ENCODE results near the gene RNFT2. TPM values are rescaled to one million over a fixed set of nuclear protein-coding genes. Genes with fewer than 3 reads are reported as not detected.

RNFT2 gene
- total and polyA plus RNA-seq, 7 donors = 0.04 to 0.64 (median 0.36) TPM

GRCh38 chr12:116882742-116883141, 144.6 kb downstream of the RNFT2 start:
- H3K27me3 ChIP-seq (ENCODE audit: insufficient read depth in 3 of 3, low read length in 2 of 3) = peaks cover 0 to 51% (median 25%) of the 10 kb centered on the region in 3 donors
- H3K36me3 ChIP-seq (ENCODE audit: insufficient read depth in 1 of 2, low read depth in 1 of 2) = no peaks in the 10 kb centered on the region
- WGBS, 3 donors = 17 to 23% (median 22%) methylated on average over 6 of the region's 6 CpGs
- TF ChIP-seq CTCF (IDR thresholded peaks at IDR 0.05) = no peak
- no peak overlapping the region for H3K27ac ChIP-seq
- H3K4me1 ChIP-seq = peaks cover 34% of the 10 kb centered on the region
- ATAC-seq = no peak
- no peaks in the 10 kb centered on the region for H3K9me3 ChIP-seq
- DNase-seq = no peak
- intact Hi-C loops (cut with DNase I) = loop anchor here in 1 of 2 donors (5.0 kb wide), 1 partner anchor 180 kb away; no protein-coding TSS in a partner anchor
- H3K4me3 ChIP-seq = no peak overlapping the region

- no peak overlapping the region for H3K27ac ChIP-seq
- no peaks in the 10 kb centered on the region for H3K9me3 ChIP-seq
- peaks cover 0 to 30% (median 9%) of the 10 kb centered on the region in 3 donors for H3K27me3 ChIP-seq (ENCODE audit: insufficient read depth in 3 of 3, low read length in 2 of 3)
- H3K36me3 ChIP-seq (ENCODE audit: insufficient read depth in 1 of 2, low read depth in 1 of 2) = no peaks in the 10 kb centered on the region
- H3K4me3 ChIP-seq = no peak overlapping the region
- TF ChIP-seq CTCF (IDR thresholded peaks at IDR 0.05) = no peak
- ATAC-seq (no peak), DNase-seq (no peak)
- intact Hi-C loops (cut with DNase I) = loop anchor here in 1 of 2 donors (5.0 kb wide), 1 partner anchor 183 kb away; no protein-coding TSS in a partner anchor
- 90 to 95% (median 95%) methylated on average over 3 of the region's 3 CpGs for WGBS, 3 donors
- H3K4me1 ChIP-seq = peaks cover 18% of the 10 kb centered on the region
Observed at GRCh38 chr12:116884871-116885270, 146.8 kb downstream of the RNFT2 start.

DNA sequence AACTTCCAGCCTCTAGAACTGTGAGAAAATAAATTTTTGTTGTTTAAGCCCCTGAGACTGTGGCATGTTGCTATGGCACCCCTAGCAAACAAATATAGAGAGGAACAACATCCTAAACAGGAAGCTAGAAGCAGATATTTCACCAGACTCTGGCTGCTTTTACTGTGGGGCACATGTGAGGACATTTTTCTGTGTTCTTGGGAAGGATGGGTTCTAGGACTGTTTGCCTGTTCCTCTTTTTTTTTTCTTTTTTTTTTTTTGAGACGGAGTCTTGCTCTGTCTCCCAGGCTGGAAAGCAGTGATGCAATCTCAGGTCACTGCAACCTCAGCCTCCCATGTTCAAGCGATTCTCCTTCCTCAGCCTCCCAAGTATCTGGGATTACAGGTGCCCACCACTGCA, 147.4 kb downstream of the RNFT2 start:
- intact Hi-C loops (cut with DNase I) = no loop called here
- Histone ChIP-seq H3K27ac (no peak overlapping the region), H3K4me3 (no peak overlapping the region), H3K4me1 (peaks cover 14% of the 10 kb centered on the region), H3K9me3 (no peaks in the 10 kb centered on the region), H3K36me3 (ENCODE audit: insufficient read depth in 1 of 2, low read depth in 1 of 2) (no peaks in the 10 kb centered on the region), H3K27me3 (ENCODE audit: insufficient read depth in 3 of 3, low read length in 2 of 3) (peaks cover 0 to 24% (median 8%) of the 10 kb centered on the region in 3 donors)
- no peak for TF ChIP-seq CTCF (IDR thresholded peaks at IDR 0.05)
- DNase-seq (no peak), ATAC-seq (no peak)
- WGBS, 3 donors = 75 to 79% (median 75%) methylated on average over 2 of the region's 2 CpGs

- TF ChIP-seq CTCF (IDR thresholded peaks at IDR 0.05) = no peak
- H3K4me1 ChIP-seq = peaks cover 2% of the 10 kb centered on the region
- no peak overlapping the region for H3K4me3 ChIP-seq
- no peak for DNase-seq
- intact Hi-C loops (cut with DNase I) = no loop called here
- peaks cover 0 to 8% (median 0%) of the 10 kb centered on the region in 3 donors for H3K27me3 ChIP-seq (ENCODE audit: insufficient read depth in 3 of 3, low read length in 2 of 3)
- H3K36me3 ChIP-seq (ENCODE audit: insufficient read depth in 1 of 2, low read depth in 1 of 2) = no peaks in the 10 kb centered on the region
- ATAC-seq = no peak
- H3K27ac ChIP-seq = no peak overlapping the region
- WGBS, 3 donors = 13 to 54% (median 32%) methylated on average over 1 of the region's 1 CpG
- no peaks in the 10 kb centered on the region for H3K9me3 ChIP-seq
Observed at GRCh38 chr12:116887244-116887643, 149.1 kb downstream of the RNFT2 start.

- no peak for TF ChIP-seq CTCF (IDR thresholded peaks at IDR 0.05)
- Histone ChIP-seq H3K36me3 (ENCODE audit: insufficient read depth in 1 of 2, low read depth in 1 of 2) (no peaks in the 10 kb centered on the region), H3K27me3 (ENCODE audit: insufficient read depth in 3 of 3, low read length in 2 of 3) (peaks cover 0 to under 1% (median 0%) of the 10 kb centered on the region in 3 donors), H3K9me3 (no peaks in the 10 kb centered on the region), H3K4me1 (no peaks in the 10 kb centered on the region), H3K4me3 (no peak overlapping the region), H3K27ac (no peak overlapping the region)
- 71 to 72% (median 71%) methylated on average over 6 of the region's 6 CpGs for WGBS, 3 donors
- DNase-seq = no peak
- no peak for ATAC-seq
- intact Hi-C loops (cut with DNase I) = no loop called here
Observed at GRCh38 chr12:116887897-116888296, 149.8 kb downstream of the RNFT2 start.
